GM19395 (cell line): Measurements from ENCODE around the gene DGCR6L.
"Not testable (repeated sequence)": the region's sequence is repeated elsewhere in the genome, so short reads cannot be mapped to it uniquely, and the experiment has no call there.

Experiments used
- ATAC-seq: cut with Tn5 transposase; IDR thresholded peaks from one replicate; pipeline ENCODE4 v1.9.1; 2021; ENCODE audit warnings: mild to moderate bottlenecking, moderate library complexity; ENCODE audit not compliant: unreplicated experiment

Gene DGCR6L

GRCh38 chr22:20292673-20293232 lies 27.1 kb downstream of the DGCR6L start:
- ATAC-seq: no peak

DNA sequence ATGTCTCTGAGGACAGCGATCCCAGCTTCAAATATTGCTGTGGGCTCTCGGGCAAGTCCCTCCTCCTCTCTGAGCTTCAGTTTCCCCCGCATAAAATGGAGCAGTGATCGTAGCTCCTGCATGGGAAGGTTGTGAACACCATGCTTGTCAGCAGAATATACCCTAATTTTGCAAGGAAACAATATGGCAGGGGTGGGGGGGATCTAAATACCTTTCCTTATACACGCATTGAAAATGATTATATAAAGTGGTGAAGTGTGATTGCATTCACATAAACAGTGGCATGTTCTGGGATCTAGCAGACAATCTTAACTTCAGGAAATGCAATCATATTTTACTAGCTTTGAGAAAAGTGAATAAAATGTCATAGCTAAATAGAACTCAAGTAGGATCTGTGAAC lies 27.8 kb downstream of the DGCR6L start:
- ATAC-seq: no peak

GRCh38 chr22:20291604-20292063 lies 28.2 kb downstream of the DGCR6L start:
- ATAC-seq: no peak

- ATAC-seq: no peak
Measured at GRCh38 chr22:20291249-20291586, 28.6 kb downstream of the DGCR6L start.

DNA sequence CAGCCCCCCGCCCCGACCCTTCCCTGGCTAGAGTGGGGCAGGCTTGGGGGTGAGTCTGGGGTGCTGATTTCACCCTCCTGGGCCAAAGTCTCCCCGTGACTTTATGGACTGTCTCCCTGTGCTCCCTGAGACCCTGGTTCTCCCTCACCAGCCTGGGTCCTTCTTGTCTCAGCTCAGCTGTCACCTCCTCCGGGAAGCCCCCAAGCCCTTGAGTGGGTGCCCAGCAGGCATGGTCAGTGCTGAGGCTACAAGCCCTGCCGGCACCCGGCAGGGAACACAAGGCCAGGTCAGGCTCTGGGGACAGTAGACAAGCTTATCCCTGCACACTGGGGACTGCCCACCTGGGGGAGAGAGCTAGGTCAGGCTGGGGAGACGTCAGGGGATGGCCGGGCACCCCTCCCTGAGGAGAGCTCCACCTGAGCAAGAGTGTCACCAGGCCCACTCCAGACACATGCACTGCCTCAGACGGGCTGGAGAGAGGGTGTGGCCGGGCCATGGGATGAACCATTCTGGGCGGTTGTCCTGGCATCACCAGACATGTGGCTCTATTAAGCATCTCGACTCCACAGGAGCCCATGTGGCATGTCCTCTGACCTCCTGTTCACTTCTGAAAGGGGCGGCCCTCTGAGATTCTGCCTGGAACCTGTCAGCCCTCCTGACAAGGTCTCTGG lies 29.1 kb downstream of the DGCR6L start:
- ATAC-seq: no peak

- no peak for ATAC-seq
Measured at GRCh38 chr22:20290045-20290392, 29.8 kb downstream of the DGCR6L start.

GRCh38 chr22:20289182-20290044 lies 30.4 kb downstream of the DGCR6L start:
- not testable (repeated sequence) for ATAC-seq

DNA sequence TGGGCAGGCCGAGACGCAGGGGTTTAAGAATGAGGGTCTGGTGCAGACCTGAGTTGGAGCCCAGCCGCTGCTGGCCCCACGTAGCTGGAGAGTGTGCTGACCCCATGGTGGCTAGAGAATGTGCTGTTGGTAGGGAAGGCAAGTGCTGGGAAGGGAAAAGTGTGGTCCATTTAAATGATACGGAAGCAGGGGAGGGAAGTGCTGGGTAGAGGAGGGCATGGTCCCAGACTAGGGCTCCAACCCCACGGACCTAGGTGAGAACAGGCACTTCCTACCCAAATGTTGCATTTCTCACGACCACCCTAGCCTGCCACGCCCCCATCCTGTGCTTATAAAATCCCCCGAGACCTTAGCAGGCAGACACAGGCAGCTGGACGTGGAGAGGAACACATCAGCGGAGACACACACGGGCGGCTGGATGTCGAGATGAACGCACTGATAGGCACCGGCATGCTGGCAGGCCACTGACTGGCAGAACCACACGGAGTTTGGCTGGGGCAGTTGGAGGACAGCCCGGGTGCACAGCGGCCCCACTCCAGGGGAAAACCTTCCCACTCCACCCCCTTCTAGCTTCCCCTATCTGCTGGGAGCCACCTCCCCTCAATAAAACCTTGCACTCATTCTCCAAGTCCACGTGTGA lies 33.0 kb downstream of the DGCR6L start:
- ATAC-seq: not testable (repeated sequence)

DNA sequence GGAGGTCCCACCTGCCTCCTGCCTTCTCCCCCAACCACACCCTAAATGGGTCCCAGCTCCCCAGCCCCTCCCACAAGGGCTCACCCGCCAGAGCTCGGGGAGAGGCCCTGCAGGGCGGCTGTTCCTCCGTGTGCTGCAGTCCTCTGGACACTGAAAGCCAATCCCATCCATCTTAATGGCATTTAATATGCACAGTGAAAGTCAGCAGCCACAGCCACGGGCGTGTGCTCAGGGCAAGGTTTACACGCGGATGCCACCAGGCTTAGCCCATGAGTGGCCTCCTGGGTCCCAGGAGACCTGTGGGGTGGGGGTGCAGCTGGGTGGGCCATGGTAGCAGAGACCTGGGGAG lies 33.6 kb downstream of the DGCR6L start:
- not testable (repeated sequence) for ATAC-seq

DNA sequence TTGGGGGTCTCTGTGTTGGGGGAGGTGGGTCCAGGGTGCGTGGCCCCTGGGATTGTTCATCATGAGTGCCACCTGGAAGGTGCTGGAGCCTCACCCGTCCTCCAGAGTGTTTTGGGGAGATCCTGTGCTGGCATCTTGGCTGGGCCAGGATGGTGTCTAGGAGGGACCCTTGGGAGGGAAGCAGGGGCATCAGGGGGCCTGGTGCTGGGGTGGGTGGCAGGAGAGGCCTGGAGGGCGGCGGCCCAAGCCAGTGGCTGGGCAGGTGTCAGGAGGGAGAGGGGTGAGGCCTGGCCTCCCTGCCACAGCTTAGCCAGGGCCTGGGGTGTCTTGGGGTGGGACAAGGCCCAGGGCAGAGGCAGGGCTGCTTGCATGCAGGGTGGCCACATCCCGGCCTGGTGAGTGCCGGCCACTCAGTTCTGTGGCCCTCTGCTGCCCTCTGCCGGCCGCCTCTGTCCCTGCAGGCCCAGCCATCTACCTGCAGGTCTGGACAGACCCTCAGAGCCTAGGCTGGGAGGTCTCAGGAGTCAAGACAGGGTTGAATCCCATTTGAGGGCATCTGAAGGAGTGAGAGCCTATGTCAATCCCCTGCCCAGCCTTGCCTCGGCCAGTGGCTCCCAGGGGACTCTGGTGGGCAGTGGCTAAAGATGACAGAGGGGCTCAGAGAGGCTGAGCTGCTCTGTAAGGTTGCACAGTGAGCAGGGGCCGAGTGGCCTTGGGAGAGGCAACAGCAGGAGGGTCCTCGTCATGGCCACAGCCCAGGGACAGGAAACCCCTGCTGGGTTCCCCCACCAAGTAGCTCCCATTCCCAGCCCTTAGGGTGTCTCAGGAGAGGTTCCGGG lies 34.2 kb downstream of the DGCR6L start:
- ATAC-seq: not testable (repeated sequence)

- ATAC-seq: no peak
Measured at GRCh38 chr22:20284471-20285086, 35.3 kb downstream of the DGCR6L start.

GRCh38 chr22:20283674-20284066 lies 36.2 kb downstream of the DGCR6L start:
- ATAC-seq: no peak

DNA sequence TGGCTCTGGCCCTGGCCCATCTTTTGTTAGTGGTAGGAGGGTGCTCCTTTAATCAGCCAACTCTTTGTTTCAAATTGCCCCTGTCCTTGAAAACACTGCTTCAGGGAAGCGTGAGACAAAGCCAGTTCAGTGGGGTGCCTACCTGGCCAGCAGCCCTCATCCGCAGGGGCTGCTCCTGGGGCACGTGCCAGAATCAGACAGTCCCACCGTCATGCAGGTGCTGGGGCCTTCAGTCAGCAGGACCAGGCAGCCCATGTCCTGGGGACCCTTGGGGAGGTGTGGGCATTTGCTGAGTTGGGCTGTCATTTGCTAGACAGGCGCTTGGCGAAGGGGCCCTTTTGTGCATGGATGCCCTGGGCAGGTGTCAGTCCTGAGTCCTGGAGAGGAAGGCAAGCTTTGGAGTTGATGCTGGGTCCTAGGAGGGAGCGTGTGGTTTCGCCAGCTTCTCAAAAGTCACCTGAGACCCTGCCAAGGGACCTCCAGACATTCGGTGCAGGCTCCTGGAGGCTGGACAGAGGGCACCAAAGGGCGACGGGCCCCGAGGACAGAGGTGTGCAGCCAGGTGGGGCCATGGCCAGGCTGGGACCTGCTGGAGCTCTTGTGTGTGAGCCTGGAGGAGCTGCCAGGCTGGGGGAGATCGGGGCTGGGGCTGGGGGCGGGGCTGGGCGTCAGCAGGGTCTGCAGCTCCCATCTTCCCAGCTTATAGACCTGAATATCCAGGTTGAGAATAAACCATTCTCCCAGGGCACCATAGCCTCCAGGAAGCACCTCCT lies 36.8 kb downstream of the DGCR6L start:
- ATAC-seq: no peak

- ATAC-seq: no peak
Measured at GRCh38 chr22:20281891-20282290, 38.0 kb downstream of the DGCR6L start.

GRCh38 chr22:20281473-20281872 lies 38.4 kb downstream of the DGCR6L start:
- not testable (repeated sequence) for ATAC-seq

- no peak for ATAC-seq
Measured at GRCh38 chr22:20280866-20281265, 39.0 kb downstream of the DGCR6L start.

DNA sequence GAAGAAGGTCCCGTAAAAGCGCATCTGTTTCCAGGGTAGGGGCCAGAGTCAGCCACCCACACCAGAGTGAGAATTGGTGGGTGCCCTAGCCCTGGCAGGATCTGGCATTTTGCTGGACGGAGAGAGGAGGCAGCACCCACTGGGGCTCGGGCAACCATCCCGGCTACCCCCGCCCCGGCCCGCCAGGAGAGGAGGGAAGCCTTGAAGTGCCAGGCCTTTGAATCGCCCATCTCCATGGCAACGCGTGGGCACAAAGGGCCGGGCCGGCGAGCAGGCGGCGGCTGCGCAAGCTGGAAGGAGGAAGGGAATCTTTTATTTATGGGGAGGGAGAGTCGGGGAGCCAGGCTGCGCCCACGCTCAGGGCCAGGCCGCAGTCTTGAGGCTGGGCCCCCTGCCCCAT lies 39.7 kb downstream of the DGCR6L start:
- not testable (repeated sequence) for ATAC-seq

DNA sequence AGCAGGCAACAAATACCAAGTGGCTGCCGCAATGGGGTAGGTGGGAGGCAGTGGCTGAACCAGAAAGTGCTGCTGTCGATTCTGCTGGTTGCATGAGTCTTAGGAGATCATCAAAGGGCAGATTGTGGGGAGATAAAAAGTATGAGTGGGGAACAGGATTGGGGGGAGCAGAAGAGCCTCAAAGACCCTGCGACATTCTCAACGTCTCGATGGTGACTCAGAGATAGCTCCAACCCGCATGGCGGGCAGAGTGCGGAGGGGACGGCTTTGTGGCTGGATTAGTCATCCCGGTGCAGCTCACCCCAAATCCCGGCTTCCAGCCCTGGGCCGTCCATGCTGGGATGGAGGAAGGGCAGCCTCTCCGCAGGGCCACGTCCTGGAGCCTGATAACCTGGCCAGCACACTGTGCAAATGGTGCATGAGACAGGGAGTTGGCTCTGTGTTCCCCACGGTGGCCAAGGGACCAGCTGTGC lies 40.2 kb downstream of the DGCR6L start:
- no peak for ATAC-seq

DNA sequence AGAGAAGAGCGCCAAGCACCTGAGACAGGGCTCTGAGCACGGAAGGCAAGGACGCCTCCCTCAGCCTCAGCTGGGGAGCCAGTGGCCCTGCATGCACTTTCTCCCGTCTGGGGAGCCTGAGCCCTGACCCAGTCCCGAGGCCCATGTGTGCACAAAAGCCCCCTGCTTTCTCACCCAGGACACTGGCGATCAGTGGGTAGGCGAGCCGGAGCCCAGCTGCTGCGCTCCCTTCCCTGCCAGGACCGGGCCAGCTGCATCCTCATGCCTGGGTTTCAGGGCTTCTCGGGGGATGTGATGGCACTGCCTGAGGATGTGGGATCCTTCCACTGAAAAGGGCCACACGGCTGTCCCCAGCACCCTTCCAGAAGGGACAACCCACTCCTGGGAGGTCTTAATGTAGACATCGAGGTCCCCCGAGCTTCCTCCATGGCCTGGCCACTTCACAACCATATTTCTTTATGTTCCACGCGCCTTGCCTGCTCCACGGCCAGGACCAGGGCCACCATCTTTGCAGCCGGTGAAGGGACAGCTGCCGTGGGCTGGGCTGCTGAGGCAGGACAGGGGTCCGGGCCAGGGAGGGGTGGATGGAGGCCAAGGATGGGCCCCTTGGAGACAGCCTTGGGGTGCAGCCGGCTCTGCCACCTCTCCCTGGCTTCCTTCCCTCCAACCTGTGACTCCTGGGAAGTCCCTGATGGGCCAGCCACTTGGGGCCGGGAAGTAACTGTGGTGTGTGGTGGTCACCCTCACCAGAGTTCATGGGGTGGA lies 41.0 kb downstream of the DGCR6L start:
- ATAC-seq: not testable (repeated sequence)
